B cell (primary cell): Measurements from ENCODE around the gene PGBD2. TPM values are rescaled to one million over a fixed set of nuclear protein-coding genes. Genes with fewer than 3 reads are reported as not detected.

ENCODE experiments used
- ATAC-seq: fragments of 200-7000 bp; cut with Tn5 transposase; one replicate; pipeline ENCODE4 v1.10.0; 2021; ENCODE audit warnings: low read depth, mild to moderate bottlenecking, moderate number of reproducible peaks, moderate library complexity
- CTCF ChIA-PET: fragments of 350-600 bp; sonication (Branson Sonifier 250); formaldehyde crosslinking; loops from one replicate; lab custom pipeline; 2021; ENCODE audit warnings: antibody characterized with exemption, inconsistent platforms; lab: Charles Lee
- POLR2A ChIA-PET: fragments of 350-600 bp; sonication (Branson Sonifier 250); formaldehyde crosslinking; loops from one replicate; lab custom pipeline; 2021; ENCODE audit warnings: antibody characterized with exemption; lab: Charles Lee
- DNase-seq: peaks from one replicate; pipeline ENCODE4 v3.0.0; 2013
- H2AFZ ChIP-seq: 2 replicates; pipeline ENCODE4 v1.6.1; 2012; ENCODE audit warnings: mild to moderate bottlenecking, low read depth, low read length; ENCODE audit not compliant: insufficient read depth, poor library complexity, severe bottlenecking
- H3K27ac ChIP-seq, 2 donors: 1 replicate in 1 of 2; 2 replicates in 1 of 2; pipeline ENCODE4 v1.5.1; 2012 to 2013; ENCODE audit warnings: low read length in 2 of 2, mild to moderate bottlenecking in 2 of 2, moderate library complexity in 1 of 2
- H3K27me3 ChIP-seq, 4 experiments: fragments of 200-600 bp in 1 of 4; sonication (generic) in 1 of 4; replicated peaks in 1 of 4; 1 replicate in 2 of 4; 2 replicates in 2 of 4; pipeline versions ENCODE4 v1.6.1 to v1.7.0; 2013 to 2016; ENCODE audit warnings: low read length in 3 of 4, mild to moderate bottlenecking in 2 of 4, mixed read lengths in 1 of 4, moderate library complexity in 1 of 4; ENCODE audit not compliant: insufficient read depth in 4 of 4, control insufficient read depth in 3 of 4; ENCODE audit errors: control extremely low read depth in 1 of 4
- H3K36me3 ChIP-seq, 2 experiments: replicated peaks in 1 of 2; 1 replicate in 1 of 2; 2 replicates in 1 of 2; pipeline versions ENCODE4 v1.6.1 to v1.7.1; 2013; ENCODE audit warnings: low read length in 1 of 2; ENCODE audit not compliant: insufficient read depth in 2 of 2, control insufficient read depth in 1 of 2; ENCODE audit errors: control extremely low read depth in 1 of 2, extremely low read depth in 1 of 2
- H3K4me1 ChIP-seq, 2 donors: fragments of 200-600 bp in 1 of 2; sonication (generic) in 1 of 2; 1 replicate in 1 of 2; 2 replicates in 1 of 2; pipeline versions ENCODE4 v1.5.1 to v1.6.1; 2013 to 2017; ENCODE audit warnings: low read length in 2 of 2; ENCODE audit not compliant: control insufficient read depth in 2 of 2, insufficient read depth in 2 of 2
- H3K4me2 ChIP-seq: replicated peaks from 2 replicates; pipeline ENCODE3; 2012; ENCODE audit warnings: mild to moderate bottlenecking, low read depth, low read length; ENCODE audit not compliant: poor library complexity, severe bottlenecking
- H3K4me3 ChIP-seq, 5 experiments: fragments of 200-600 bp in 1 of 5; sonication (generic) in 1 of 5; 1 replicate in 3 of 5; 2 replicates in 2 of 5; pipeline versions ENCODE4 v1.5.1 to v1.7.0; 2011 to 2016; ENCODE audit warnings: low read length in 4 of 5, mild to moderate bottlenecking in 4 of 5, low read depth in 2 of 5, control low read depth in 1 of 5, moderate library complexity in 1 of 5; ENCODE audit not compliant: insufficient read depth in 1 of 5; ENCODE audit errors: control extremely low read depth in 1 of 5, extremely low read depth in 1 of 5
- H3K79me2 ChIP-seq: fragments of 200-600 bp; sonication (generic); one replicate; pipeline ENCODE4 v1.6.0; 2016; ENCODE audit warnings: low read length; ENCODE audit not compliant: control insufficient read depth, insufficient read depth
- H3K9ac ChIP-seq: fragments of 200-600 bp; sonication (generic); 2 replicates; pipeline ENCODE4 v1.6.1; 2017; ENCODE audit warnings: mild to moderate bottlenecking, low read length, moderate library complexity
- H3K9me3 ChIP-seq, 3 donors: one replicate each; pipeline versions ENCODE4 v1.6.1 to v1.7.1; 2013; ENCODE audit warnings: low read length in 2 of 3; ENCODE audit not compliant: control insufficient read depth in 2 of 3, insufficient read depth in 1 of 3; ENCODE audit errors: control extremely low read depth in 1 of 3
- H4K20me1 ChIP-seq: 2 replicates; pipeline ENCODE4 v1.6.0; 2012; ENCODE audit warnings: mild to moderate bottlenecking, low read length; ENCODE audit not compliant: insufficient read depth, control insufficient read depth, poor library complexity, severe bottlenecking
- H3K27ac Mint-ChIP-seq: one replicate; pipeline ENCODE4 v1.8.0; 2021; ENCODE audit warnings: mixed read lengths
- H3K27me3 Mint-ChIP-seq: one replicate; pipeline ENCODE4 v1.8.0; 2021; ENCODE audit warnings: mixed read lengths
- H3K4me1 Mint-ChIP-seq: one replicate; pipeline ENCODE4 v1.8.0; 2021; ENCODE audit warnings: mixed read lengths
- H3K4me3 Mint-ChIP-seq: one replicate; pipeline ENCODE4 v1.8.0; 2021; ENCODE audit warnings: mixed read lengths
- H3K9me3 Mint-ChIP-seq: one replicate; pipeline ENCODE4 v1.8.0; 2022; ENCODE audit warnings: mixed read lengths; ENCODE audit not compliant: insufficient read depth
- CTCF ChIP-seq: fragments of 200-600 bp; IDR thresholded peaks from one replicate; pipeline ENCODE4 v1.8.0; 2022; ENCODE audit warnings: antibody characterized with exemption, mild to moderate bottlenecking
- EZH2 ChIP-seq: IDR thresholded peaks from 2 replicates; pipeline ENCODE4 v1.6.1; 2012; ENCODE audit warnings: borderline replicate concordance, low read depth, mild to moderate bottlenecking, moderate library complexity, low read length; ENCODE audit not compliant: insufficient read depth, poor library complexity, severe bottlenecking
- WGBS: methylation state at CpG from one replicate; pipeline ENCODE4 v1.1.5; 2013; ENCODE audit warnings: missing lambda C conversion rate; ENCODE audit not compliant: insufficient coverage; 5-methylcytosine and 5-hydroxymethylcytosine counted together
- intact Hi-C: fragments of 100-400 bp; cut with micrococcal nuclease; formaldehyde crosslinking; loops from one replicate; pipeline ENCODE4 v1.10.0; 2022
- polyA plus RNA-seq: library from polyadenylated mRNA; depleted of rRNA; stranded (reverse); fragments of >200 nt; gene quantifications from 2 replicates; pipeline ENCODE4 v1.2.3, GENCODE V29; 2012
- total RNA-seq, 2 donors: library from RNA; stranded (reverse); fragments of 120-200 nt in 1 of 2; gene quantifications; 1 replicate in 1 of 2; 2 replicates in 1 of 2; pipeline versions ENCODE4 v1.2.3 to v1.2.4, GENCODE V29; 2013 to 2022

Gene PGBD2
- total and polyA plus RNA-seq, 2 donors (not counting 1 experiment from before 2014, with no cell fraction given): 13.3 to 27.7 TPM

- H3K4me3 Mint-ChIP-seq: no peak overlapping the region
- ATAC-seq (no peak), DNase-seq (no peak)
- Histone ChIP-seq H4K20me1 (no peaks in the 10 kb centered on the region), H3K4me2 (no peak overlapping the region), H3K9me3 (peaks cover 0 to 3% (median 0%) of the 10 kb centered on the region in 3 donors), H3K79me2 (no peaks in the 10 kb centered on the region), H3K27ac (no peak overlapping the region), H3K27me3 (peaks cover 0 to 6% (median 3%) of the 10 kb centered on the region in 4 experiments), H3K4me1 (peaks cover 6 to 10% of the 10 kb centered on the region in 2 donors), H3K4me3 (no peak overlapping the region), H3K36me3 (no peaks in the 10 kb centered on the region), H2AFZ (no peak overlapping the region), H3K9ac (no peak overlapping the region)
- H3K27me3 Mint-ChIP-seq: peaks cover 17% of the 10 kb centered on the region
- intact Hi-C loops: no loop called here
- TF ChIP-seq EZH2: no peak
- peaks cover 11% of the 10 kb centered on the region for H3K4me1 Mint-ChIP-seq
- H3K27ac Mint-ChIP-seq: no peak overlapping the region
- CTCF ChIA-PET: no interaction called here
- no peaks in the 10 kb centered on the region for H3K9me3 Mint-ChIP-seq
- WGBS: 94% methylated on average over 5 of the region's 9 CpGs
- POLR2A ChIA-PET: no interaction called here
Observed at GRCh38 chr1:248890549-248891498, 15.2 kb upstream of the PGBD2 start.

GRCh38 chr1:248891758-248892157, 14.3 kb upstream of the PGBD2 start:
- TF ChIP-seq CTCF (no peak), EZH2 (no peak)
- DNase-seq (no peak), ATAC-seq (no peak)
- peaks cover 17% of the 10 kb centered on the region for H3K27me3 Mint-ChIP-seq
- H3K27me3 ChIP-seq: peaks cover 0 to 9% (median 3%) of the 10 kb centered on the region in 4 experiments
- no peaks in the 10 kb centered on the region for H4K20me1 ChIP-seq
- peaks cover 0 to 3% (median 0%) of the 10 kb centered on the region in 3 donors for H3K9me3 ChIP-seq
- H3K79me2 ChIP-seq: no peaks in the 10 kb centered on the region
- H3K27ac ChIP-seq: no peak overlapping the region
- H3K9me3 Mint-ChIP-seq: no peaks in the 10 kb centered on the region
- no peaks in the 10 kb centered on the region for H3K36me3 ChIP-seq
- ChIA-PET CTCF (no interaction called here), POLR2A (no interaction called here)
- H3K27ac Mint-ChIP-seq: no peak overlapping the region
- H3K4me1 Mint-ChIP-seq: peaks cover 2% of the 10 kb centered on the region
- no CpG with 5 or more reads among the region's 2 CpGs for WGBS
- no peak overlapping the region for H3K4me2 ChIP-seq
- peaks cover 0 to under 1% of the 10 kb centered on the region in 2 donors for H3K4me1 ChIP-seq
- intact Hi-C loops: no loop called here
- H3K9ac ChIP-seq: no peak overlapping the region
- H2AFZ ChIP-seq: no peak overlapping the region
- H3K4me3 ChIP-seq: no peak overlapping the region
- H3K4me3 Mint-ChIP-seq: no peak overlapping the region
